ENCODE measurements around the gene C1QL2.

GRCh38 chr2:119207447-119207846, 48.9 kb upstream of the C1QL2 start:
- no peak for TF ChIP-seq POLR2AphosphoS5 (IDR thresholded peaks at IDR 0.05; ENCODE audit: low read depth, low read length)
- TF ChIP-seq POLR2A (IDR thresholded peaks at IDR 0.05; ENCODE audit: low read depth, low read length) = no peak
- TF ChIP-seq SPI1 (IDR thresholded peaks at IDR 0.05; ENCODE audit: low read depth, low read length) = no peak

Data from GM12891 (cell line).